ENCODE data around the gene IMPG2. TPM values are rescaled to one million over a fixed set of nuclear protein-coding genes. Genes with fewer than 3 reads are reported as not detected.
"Not testable (repeated sequence)": the region's sequence is repeated elsewhere in the genome, so short reads cannot be mapped to it uniquely, and the experiment has no call there.

The IMPG2 gene
- total RNA-seq, 1 donor from 2014 or later, result under 0.01 TPM

DNA sequence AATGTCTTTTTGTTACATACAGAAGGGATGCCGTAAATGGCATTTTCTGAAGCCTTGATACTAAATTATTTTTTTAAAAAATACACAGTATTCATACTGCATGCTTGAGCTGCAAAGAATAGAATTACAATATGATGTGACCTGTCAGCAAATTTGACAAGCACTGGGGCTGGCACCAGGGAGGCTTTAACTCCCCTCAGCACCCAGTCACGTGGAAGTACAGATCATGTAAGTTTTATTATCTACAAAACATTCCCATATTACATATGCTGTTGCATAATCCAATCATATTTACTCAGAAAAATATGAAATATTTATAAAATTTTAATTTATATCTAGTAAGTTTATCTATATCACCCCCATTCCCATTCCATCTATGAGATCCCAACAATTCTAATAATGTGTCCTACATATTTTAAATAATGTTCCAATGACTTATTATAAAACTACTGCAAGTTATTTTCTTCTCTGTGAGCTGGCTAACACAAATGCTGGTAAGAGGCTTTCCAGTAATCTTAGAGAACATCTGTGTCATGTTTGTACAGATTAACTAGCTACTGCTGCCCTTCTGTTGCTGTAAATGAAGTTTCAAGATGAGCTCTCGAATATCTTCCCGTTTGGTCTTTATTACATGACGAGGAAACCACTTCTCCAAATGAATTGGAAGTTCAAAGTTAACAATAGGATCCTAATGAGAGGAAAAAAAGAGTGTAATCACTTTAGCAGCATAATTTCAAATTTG lies 5.2 kb upstream of the IMPG2 start:
- FAIRE-seq (no peak), DNase-seq (ENCODE audit: low read depth) (no peak)
- Histone ChIP-seq H3K36me3 (ENCODE audit: control insufficient read depth, insufficient read depth, low read length) (no peaks in the 10 kb centered on the region), H3K4me3 (ENCODE audit: low read depth, low read length) (no peak overlapping the region), H3K27me3 (ENCODE audit: control insufficient read depth, insufficient read depth, low read length) (no peaks in the 10 kb centered on the region)
- TF ChIP-seq, protein P1, sequence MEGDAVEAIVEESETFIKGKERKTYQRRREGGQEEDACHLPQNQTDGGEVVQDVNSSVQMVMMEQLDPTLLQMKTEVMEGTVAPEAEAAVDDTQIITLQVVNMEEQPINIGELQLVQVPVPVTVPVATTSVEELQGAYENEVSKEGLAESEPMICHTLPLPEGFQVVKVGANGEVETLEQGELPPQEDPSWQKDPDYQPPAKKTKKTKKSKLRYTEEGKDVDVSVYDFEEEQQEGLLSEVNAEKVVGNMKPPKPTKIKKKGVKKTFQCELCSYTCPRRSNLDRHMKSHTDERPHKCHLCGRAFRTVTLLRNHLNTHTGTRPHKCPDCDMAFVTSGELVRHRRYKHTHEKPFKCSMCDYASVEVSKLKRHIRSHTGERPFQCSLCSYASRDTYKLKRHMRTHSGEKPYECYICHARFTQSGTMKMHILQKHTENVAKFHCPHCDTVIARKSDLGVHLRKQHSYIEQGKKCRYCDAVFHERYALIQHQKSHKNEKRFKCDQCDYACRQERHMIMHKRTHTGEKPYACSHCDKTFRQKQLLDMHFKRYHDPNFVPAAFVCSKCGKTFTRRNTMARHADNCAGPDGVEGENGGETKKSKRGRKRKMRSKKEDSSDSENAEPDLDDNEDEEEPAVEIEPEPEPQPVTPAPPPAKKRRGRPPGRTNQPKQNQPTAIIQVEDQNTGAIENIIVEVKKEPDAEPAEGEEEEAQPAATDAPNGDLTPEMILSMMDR (IDR thresholded peaks at IDR 0.05; ENCODE audit: insufficient read depth, low read length, severe bottlenecking), result no peak

DNA sequence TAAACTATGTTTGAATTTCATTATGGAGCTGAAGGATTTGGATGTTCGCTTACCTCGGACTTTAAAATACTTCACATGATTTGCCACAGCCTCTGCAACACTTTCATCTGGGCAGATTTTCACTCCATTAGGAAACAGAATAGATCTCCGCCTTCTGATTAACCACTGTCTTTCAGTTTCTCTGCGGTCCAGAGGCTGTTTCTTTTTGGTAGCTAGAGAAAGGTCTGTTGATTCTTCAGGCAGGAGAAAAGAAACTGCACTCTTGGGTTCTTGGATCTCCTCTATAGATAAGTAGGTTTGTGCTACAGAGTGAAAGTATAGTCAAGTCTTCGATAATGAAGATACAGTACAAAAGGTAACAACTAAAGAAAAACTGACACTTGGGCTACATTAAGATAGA lies 844 bp downstream of the IMPG2 start:
- DNase-seq (ENCODE audit: low read depth) (no peak), FAIRE-seq (no peak)
- TF ChIP-seq, protein P1 (IDR thresholded peaks at IDR 0.05; ENCODE audit: insufficient read depth, low read length, severe bottlenecking), result no peak
- Histone ChIP-seq H3K4me3 (ENCODE audit: low read depth, low read length) (no peak overlapping the region), H3K27me3 (ENCODE audit: control insufficient read depth, insufficient read depth, low read length) (no peaks in the 10 kb centered on the region), H3K36me3 (ENCODE audit: control insufficient read depth, insufficient read depth, low read length) (no peaks in the 10 kb centered on the region)

DNA sequence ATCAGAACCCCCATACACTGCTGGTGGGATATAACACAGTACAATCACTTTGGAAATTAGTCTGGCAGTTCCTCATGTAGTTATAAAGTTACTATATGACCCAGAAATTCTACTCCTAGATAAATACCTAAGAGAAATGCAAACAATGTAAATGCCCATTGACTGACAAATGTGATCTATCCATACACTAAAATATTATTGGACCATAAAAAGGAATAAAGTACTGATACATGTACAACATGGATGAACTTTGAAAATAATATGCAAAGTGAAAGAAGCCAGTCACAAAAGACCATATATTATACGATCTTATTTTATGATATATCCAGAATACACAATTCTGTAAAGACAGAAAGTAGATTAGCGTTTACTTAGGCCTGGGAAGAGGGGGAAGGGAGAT lies 7.8 kb downstream of the IMPG2 start:
- FAIRE-seq (no peak), DNase-seq (ENCODE audit: low read depth) (no peak)
- TF ChIP-seq, protein P1 (IDR thresholded peaks at IDR 0.05; ENCODE audit: insufficient read depth, low read length, severe bottlenecking), result no peak
- Histone ChIP-seq H3K4me3 (ENCODE audit: low read depth, low read length) (no peak overlapping the region), H3K27me3 (ENCODE audit: control insufficient read depth, insufficient read depth, low read length) (no peaks in the 10 kb centered on the region), H3K36me3 (ENCODE audit: control insufficient read depth, insufficient read depth, low read length) (no peaks in the 10 kb centered on the region)

DNA sequence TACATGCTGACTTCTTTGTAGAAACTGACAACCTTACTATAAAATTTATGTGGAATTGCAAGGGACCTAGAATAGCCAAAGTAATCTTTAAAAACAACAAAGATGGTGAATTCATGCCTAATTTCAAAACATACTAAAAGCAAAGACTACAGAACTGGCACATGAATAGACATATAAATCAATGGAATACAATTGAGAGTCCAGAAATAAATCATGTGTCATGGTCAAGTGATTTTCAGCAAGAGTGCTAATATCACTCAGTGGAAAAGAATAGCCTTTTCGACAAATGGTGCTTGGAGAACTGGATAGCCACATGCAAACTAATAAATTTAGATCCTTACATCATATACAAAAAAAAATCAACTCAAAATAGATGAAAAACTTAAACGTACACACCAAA lies 8.7 kb downstream of the IMPG2 start:
- Histone ChIP-seq H3K4me3 (ENCODE audit: low read depth, low read length) (no peak overlapping the region), H3K36me3 (ENCODE audit: control insufficient read depth, insufficient read depth, low read length) (no peaks in the 10 kb centered on the region), H3K27me3 (ENCODE audit: control insufficient read depth, insufficient read depth, low read length) (no peaks in the 10 kb centered on the region)
- FAIRE-seq (no peak), DNase-seq (ENCODE audit: low read depth) (no peak)
- TF ChIP-seq, protein P1 (IDR thresholded peaks at IDR 0.05; ENCODE audit: insufficient read depth, low read length, severe bottlenecking), result no peak

DNA sequence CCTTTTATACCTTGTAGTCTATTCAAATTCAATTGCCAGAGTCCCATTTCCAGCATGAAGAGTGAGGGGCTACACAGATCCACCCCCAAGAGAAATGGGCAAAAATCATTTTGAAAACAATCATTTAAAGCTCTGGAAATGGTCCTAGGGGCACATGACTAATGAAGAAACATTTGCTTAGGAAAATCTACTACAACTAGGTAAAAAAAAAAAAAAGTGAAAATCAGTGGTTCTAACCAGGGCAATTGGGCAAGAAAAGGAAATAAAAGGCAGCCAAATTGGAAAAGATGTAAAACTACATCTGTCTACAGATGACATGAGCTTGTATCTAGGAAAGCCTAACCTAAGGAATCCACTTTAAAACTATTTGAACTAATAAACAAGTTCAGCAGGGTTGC lies 9.4 kb downstream of the IMPG2 start:
- H3K27me3 ChIP-seq (ENCODE audit: control insufficient read depth, insufficient read depth, low read length), result no peaks in the 10 kb centered on the region
- no peaks in the 10 kb centered on the region for H3K36me3 ChIP-seq (ENCODE audit: control insufficient read depth, insufficient read depth, low read length)
- H3K4me3 ChIP-seq (ENCODE audit: low read depth, low read length), result no peak overlapping the region
- TF ChIP-seq, protein P1 (IDR thresholded peaks at IDR 0.05; ENCODE audit: insufficient read depth, low read length, severe bottlenecking), result no peak
- FAIRE-seq, result no peak
- DNase-seq (ENCODE audit: low read depth), result no peak

DNA sequence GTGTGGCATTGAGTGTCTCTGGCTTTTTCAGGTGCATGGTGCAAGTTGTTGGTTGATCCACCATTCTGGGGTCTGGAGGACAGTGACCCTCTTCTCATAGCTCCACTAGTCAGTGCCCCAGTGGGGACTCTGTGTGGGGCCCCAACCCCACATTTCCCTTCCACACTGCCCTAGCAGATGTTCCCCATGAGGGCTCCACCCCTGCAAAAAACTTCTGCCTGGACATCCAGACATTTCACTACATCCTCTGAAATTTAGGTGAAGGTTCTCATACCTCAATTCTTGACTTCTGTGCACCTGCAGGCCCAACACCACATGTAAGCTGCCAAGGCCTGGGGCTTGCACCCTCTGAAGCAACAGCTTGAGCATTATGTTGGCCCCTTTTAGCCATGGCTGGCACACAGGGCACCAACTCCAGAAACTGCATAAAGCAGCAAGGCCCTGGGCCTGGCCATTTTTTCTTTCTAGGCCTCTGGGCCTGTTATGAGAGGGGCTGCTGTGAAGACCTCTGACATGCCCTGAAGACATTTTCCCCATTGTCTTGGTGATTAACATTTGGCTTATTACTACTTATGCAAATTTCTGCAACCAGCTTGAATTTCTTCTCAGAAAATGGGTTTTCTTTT lies 12.1 kb downstream of the IMPG2 start:
- H3K36me3 ChIP-seq (ENCODE audit: control insufficient read depth, insufficient read depth, low read length); FAIRE-seq; DNase-seq (ENCODE audit: low read depth); H3K27me3 ChIP-seq (ENCODE audit: control insufficient read depth, insufficient read depth, low read length); H3K4me3 ChIP-seq (ENCODE audit: low read depth, low read length): not testable (repeated sequence)
